T-helper 9 cell (primary cell): Measurements from ENCODE around the gene CCL22.
"Not testable (repeated sequence)": the region's sequence is repeated elsewhere in the genome, so short reads cannot be mapped to it uniquely, and the experiment has no call there.

Experiments
- DNase-seq: peaks from one replicate; pipeline ENCODE4 v3.0.0-alpha.2; 2020

The CCL22 gene

GRCh38 chr16:57396786-57397185 is 38.2 kb downstream of the CCL22 start:
- DNase-seq: no peak

- DNase-seq: not testable (repeated sequence)
These were observed 38.9 kb downstream of the CCL22 start for GRCh38 chr16:57397493-57397892.

- no peak for DNase-seq
These were observed 43.5 kb downstream of the CCL22 start for GRCh38 chr16:57401943-57402640.

GRCh38 chr16:57403965-57404817 is 45.6 kb downstream of the CCL22 start, which contains the start of gene CCL17:
TSS of gene CCL17 (plus strand) at chr16:57404767. CDS start at chr16:57413933, 9,166 bp downstream.
- no peak for DNase-seq

- DNase-seq: no peak
These were observed 46.5 kb downstream of the CCL22 start for GRCh38 chr16:57405097-57405496.

GRCh38 chr16:57406881-57407280 is 48.3 kb downstream of the CCL22 start:
- no peak for DNase-seq

GRCh38 chr16:57407521-57408353 is 49.2 kb downstream of the CCL22 start:
- no peak for DNase-seq

- DNase-seq: no peak
These were observed 50.5 kb downstream of the CCL22 start for GRCh38 chr16:57409065-57409464.

- DNase-seq: no peak
These were observed 51.4 kb downstream of the CCL22 start for GRCh38 chr16:57409870-57410587.

GRCh38 chr16:57411362-57411976 is 52.9 kb downstream of the CCL22 start:
- DNase-seq: no peak

- DNase-seq: no peak
These were observed 54.0 kb downstream of the CCL22 start for GRCh38 chr16:57412584-57412983.

GRCh38 chr16:57413301-57413730 is 54.7 kb downstream of the CCL22 start:
- DNase-seq: no peak

- no peak for DNase-seq
These were observed 55.1 kb downstream of the CCL22 start for GRCh38 chr16:57413733-57414132.
